GM23248 (cell line): ENCODE results near the gene HDAC8. TPM values are rescaled to one million over a fixed set of nuclear protein-coding genes. Genes with fewer than 3 reads are reported as not detected.

Source experiments
- DNase-seq: peaks from one replicate; pipeline ENCODE4 v3.0.0-alpha.2; 2015
- H2AFZ ChIP-seq: fragments of 200-600 bp; sonication (generic); 2 replicates; pipeline ENCODE4 v1.6.1; 2016; ENCODE audit warnings: antibody characterized with exemption
- H3F3A ChIP-seq: fragments of 200-600 bp; sonication (generic); 2 replicates; pipeline ENCODE4 v1.6.1; 2016; ENCODE audit warnings: mild to moderate bottlenecking, antibody characterized with exemption, mixed run types; ENCODE audit not compliant: insufficient read depth
- H3K27ac ChIP-seq: fragments of 200-600 bp; sonication (generic); 2 replicates; pipeline ENCODE4 v1.5.1; 2016; ENCODE audit warnings: mild to moderate bottlenecking
- H3K27me3 ChIP-seq: fragments of 200-600 bp; sonication (generic); replicated peaks from 2 replicates; pipeline ENCODE4 v1.6.1; 2016; ENCODE audit warnings: mild to moderate bottlenecking; ENCODE audit not compliant: insufficient read depth
- H3K36me3 ChIP-seq: fragments of 200-600 bp; sonication (generic); 2 replicates; pipeline ENCODE4 v1.6.1; 2016; ENCODE audit warnings: low read depth, mild to moderate bottlenecking
- H3K4me1 ChIP-seq: fragments of 200-600 bp; sonication (generic); 2 replicates; pipeline ENCODE4 v1.6.1; 2016; ENCODE audit warnings: mild to moderate bottlenecking; ENCODE audit not compliant: insufficient read depth
- H3K4me2 ChIP-seq: fragments of 200-600 bp; sonication (generic); one replicate; pipeline ENCODE4 v1.6.1; 2016; ENCODE audit warnings: mild to moderate bottlenecking; ENCODE audit not compliant: unreplicated experiment
- H3K4me3 ChIP-seq: fragments of 200-600 bp; sonication (generic); 2 replicates; pipeline ENCODE4 v1.5.1; 2016; ENCODE audit warnings: mild to moderate bottlenecking
- H3K79me2 ChIP-seq: fragments of 200-600 bp; sonication (generic); 2 replicates; pipeline ENCODE4 v1.6.1; 2016; ENCODE audit warnings: mild to moderate bottlenecking; ENCODE audit not compliant: insufficient read depth
- H3K9ac ChIP-seq: fragments of 200-600 bp; sonication (generic); 2 replicates; pipeline ENCODE4 v1.6.1; 2016; ENCODE audit warnings: mild to moderate bottlenecking
- H3K9me2 ChIP-seq: fragments of 200-600 bp; sonication (generic); 2 replicates; pipeline ENCODE4 v1.6.1; 2016; ENCODE audit warnings: mixed run types, mild to moderate bottlenecking, moderate library complexity; ENCODE audit not compliant: insufficient read depth
- H3K9me3 ChIP-seq: fragments of 200-600 bp; sonication (generic); one replicate; pipeline ENCODE4 v1.6.1; 2017; ENCODE audit warnings: low read depth
- H4K20me1 ChIP-seq: fragments of 200-600 bp; sonication (generic); 2 replicates; pipeline ENCODE4 v1.6.0; 2016; ENCODE audit not compliant: insufficient read depth
- EZH2 ChIP-seq: fragments of 200-600 bp; sonication (generic); IDR thresholded peaks from 2 replicates; pipeline ENCODE4 v1.6.1; 2018; ENCODE audit warnings: antibody characterized with exemption, mild to moderate bottlenecking; ENCODE audit not compliant: insufficient read depth, poor library complexity, severe bottlenecking
- EZH2phosphoT487 ChIP-seq: fragments of 200-600 bp; sonication (generic); IDR thresholded peaks from 2 replicates; pipeline ENCODE4 v1.6.1; 2018; ENCODE audit warnings: antibody characterized with exemption, moderate library complexity, mild to moderate bottlenecking, low read depth; ENCODE audit not compliant: insufficient read depth
- WGBS, 2 experiments: methylation state at CpG; one replicate each; pipeline ENCODE4 v1.1.6; 2015 to 2017; ENCODE audit warnings: low lambda C conversion rate in 2 of 2, low coverage in 1 of 2; ENCODE audit errors: missing lambda C conversion rate in 2 of 2; 5-methylcytosine and 5-hydroxymethylcytosine counted together
- in situ Hi-C: fragments of 300-500 bp; cut with MboI; formaldehyde crosslinking; loops from 2 replicates; pipeline ENCODE4 v1.15.0; 2020
- polyA plus RNA-seq: library from polyadenylated mRNA; unstranded; fragments of >200 nt; fragmentation: Nextera tagmentation; extraction: Ambion mirVana; gene quantifications from 2 replicates; pipeline ENCODE4 v1.2.1, GENCODE V29; 2016
- total RNA-seq: library from RNA; depleted of rRNA; stranded (reverse); fragments of >200 nt; shearing (Covaris generic); gene quantifications from 2 replicates; pipeline ENCODE4 v1.2.3, GENCODE V29; 2014

Gene HDAC8
- total and polyA plus RNA-seq, 2 experiments from 2014 or later, result 20.0 to 20.4 TPM

GRCh38 chrX:72487661-72488060 lies 85.0 kb downstream of the HDAC8 start:
- Histone ChIP-seq H3K27me3 (no peaks in the 10 kb centered on the region), H3K9ac (no peak overlapping the region), H3F3A (no peaks in the 10 kb centered on the region), H4K20me1 (no peaks in the 10 kb centered on the region), H3K4me3 (no peak overlapping the region), H2AFZ (no peak overlapping the region), H3K4me2 (no peak overlapping the region), H3K4me1 (no peaks in the 10 kb centered on the region), H3K36me3 (no peaks in the 10 kb centered on the region), H3K27ac (no peak overlapping the region), H3K9me3 (no peaks in the 10 kb centered on the region), H3K9me2 (no peaks in the 10 kb centered on the region), H3K79me2 (no peaks in the 10 kb centered on the region)
- DNase-seq, result no peak
- TF ChIP-seq EZH2 (no peak), EZH2phosphoT487 (no peak)
- in situ Hi-C loops, result no loop called here
- WGBS, 2 experiments, result 94 to 100% methylated on average over 1 of the region's 1 CpG

DNA sequence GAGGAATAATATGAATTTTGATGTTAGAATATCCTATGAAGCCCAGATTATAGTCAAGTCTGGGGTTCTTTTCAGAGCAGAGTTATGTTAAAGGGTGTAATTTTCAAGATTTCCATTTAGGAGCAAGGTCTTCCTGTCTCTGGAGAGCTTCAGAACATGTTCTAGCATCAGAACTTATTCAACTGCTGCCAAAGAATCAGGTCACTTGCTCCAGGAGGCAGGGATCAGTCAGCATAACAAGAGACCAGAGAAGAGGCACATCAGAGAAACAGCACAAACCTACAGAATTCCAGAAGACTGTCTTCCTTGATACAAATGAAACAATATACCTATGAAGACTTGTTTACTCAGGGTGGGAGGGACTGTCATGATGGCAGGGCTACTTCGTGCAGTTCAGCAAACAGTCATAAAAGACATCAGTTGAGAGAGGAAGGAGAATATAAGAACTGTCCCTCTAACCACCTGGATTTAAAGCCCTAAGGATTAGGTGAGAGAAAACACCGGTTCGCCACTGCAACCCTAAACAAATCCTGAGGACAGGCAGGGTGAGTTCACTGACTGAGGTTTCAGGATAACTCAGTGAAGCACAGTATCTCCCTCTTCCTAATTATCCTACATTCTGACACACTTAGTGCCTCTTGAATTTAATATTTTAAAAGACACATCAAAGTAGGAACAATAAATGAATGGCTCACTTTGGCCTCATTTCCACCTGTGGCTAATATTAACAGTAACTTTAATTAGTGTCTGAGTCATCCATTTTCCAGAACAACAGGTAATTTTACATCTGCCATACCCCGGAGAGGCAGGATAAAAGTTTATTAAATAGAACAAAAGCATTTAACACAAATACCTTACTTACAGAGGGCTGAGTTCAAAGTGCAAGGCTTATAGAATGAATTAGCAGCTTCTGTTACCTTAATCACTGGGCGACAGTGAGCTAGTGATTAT lies 93.0 kb downstream of the HDAC8 start:
- Histone ChIP-seq H3K4me2 (no peak overlapping the region), H3K4me1 (no peaks in the 10 kb centered on the region), H4K20me1 (no peaks in the 10 kb centered on the region), H3K27ac (no peak overlapping the region), H3K4me3 (no peak overlapping the region), H2AFZ (no peak overlapping the region), H3K79me2 (no peaks in the 10 kb centered on the region), H3K9me2 (no peaks in the 10 kb centered on the region), H3K36me3 (no peaks in the 10 kb centered on the region), H3K9ac (no peak overlapping the region), H3K27me3 (no peaks in the 10 kb centered on the region), H3F3A (no peaks in the 10 kb centered on the region), H3K9me3 (no peaks in the 10 kb centered on the region)
- WGBS, 2 experiments, result 80 to 85% methylated on average over 5 of the region's 5 CpGs
- TF ChIP-seq EZH2phosphoT487, result no peak
- no peak for TF ChIP-seq EZH2
- in situ Hi-C loops, result no loop called here
- DNase-seq, result no peak

- no peak overlapping the region for H3K4me3 ChIP-seq
- 89 to 90% methylated on average over 9 of the region's 9 CpGs for WGBS, 2 experiments
- in situ Hi-C loops, result no loop called here
Observed at GRCh38 chrX:72478853-72479252, 93.8 kb downstream of the HDAC8 start.

DNA sequence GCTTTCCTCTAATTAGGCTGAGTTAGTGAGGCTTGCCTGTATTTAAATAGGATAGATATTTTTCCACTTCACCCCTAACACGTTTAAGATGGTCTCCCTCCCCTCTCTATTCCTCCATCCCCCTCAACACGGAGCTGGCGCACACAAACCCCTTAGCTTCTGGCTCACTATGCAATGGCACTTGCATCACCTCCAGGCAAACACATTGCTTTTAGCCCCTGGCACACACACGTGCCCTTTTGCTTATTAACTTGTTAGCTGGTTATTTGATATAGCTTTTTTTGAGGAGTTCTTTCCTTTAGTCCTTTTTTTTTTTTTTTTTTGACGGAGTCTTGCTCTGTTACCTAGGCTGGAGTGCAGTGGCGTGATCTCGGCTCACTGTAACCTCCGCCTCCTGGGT lies 94.3 kb downstream of the HDAC8 start:
- Histone ChIP-seq H3K4me3 (no peak overlapping the region), H3K4me1 (no peaks in the 10 kb centered on the region), H3K27me3 (no peaks in the 10 kb centered on the region), H3K27ac (no peak overlapping the region), H3K79me2 (no peaks in the 10 kb centered on the region), H3K9me3 (no peaks in the 10 kb centered on the region), H4K20me1 (no peaks in the 10 kb centered on the region), H2AFZ (no peak overlapping the region), H3K9me2 (no peaks in the 10 kb centered on the region), H3K9ac (no peak overlapping the region), H3K4me2 (no peak overlapping the region), H3F3A (no peaks in the 10 kb centered on the region), H3K36me3 (no peaks in the 10 kb centered on the region)
- TF ChIP-seq EZH2, result no peak
- no peak for TF ChIP-seq EZH2phosphoT487
- 67 to 70% methylated on average over 6 to 8 of the region's 8 CpGs for WGBS, 2 experiments
- in situ Hi-C loops, result no loop called here
- no peak for DNase-seq

More at GRCh38 chrX:72478853-72479252, 93.8 kb downstream of the HDAC8 start:
- TF ChIP-seq EZH2 (no peak), EZH2phosphoT487 (no peak)
- no peaks in the 10 kb centered on the region for H3K9me2 ChIP-seq
- DNase-seq, result no peak
- no peaks in the 10 kb centered on the region for H3K4me1 ChIP-seq
- H3K27ac ChIP-seq, result no peak overlapping the region
- no peaks in the 10 kb centered on the region for H3K27me3 ChIP-seq
- H3K9me3 ChIP-seq, result no peaks in the 10 kb centered on the region
- H4K20me1 ChIP-seq, result no peaks in the 10 kb centered on the region
- no peaks in the 10 kb centered on the region for H3K36me3 ChIP-seq
- H3K79me2 ChIP-seq, result no peaks in the 10 kb centered on the region
- no peak overlapping the region for H3K9ac ChIP-seq
- H3F3A ChIP-seq, result no peaks in the 10 kb centered on the region
- no peak overlapping the region for H2AFZ ChIP-seq
- no peak overlapping the region for H3K4me2 ChIP-seq
